ENCODE results near the gene SPATA6L. TPM values are rescaled to one million over a fixed set of nuclear protein-coding genes. Genes with fewer than 3 reads are reported as not detected.

Gene SPATA6L
- total and polyA plus RNA-seq, 2 of the 4 experiments (the other 2 are of a cell fraction), result 0.18 to 0.84 TPM

GRCh38 chr9:4563105-4563504, 103.2 kb downstream of the SPATA6L start:
- H3K36me3 ChIP-seq (ENCODE audit: control insufficient read depth, insufficient read depth, low read length), result no peaks in the 10 kb centered on the region

More at GRCh38 chr9:4563105-4563504, 103.2 kb downstream of the SPATA6L start:
- H3K4ac ChIP-seq (ENCODE audit: low read depth, low read length), result no peak overlapping the region
- H4K20me1 ChIP-seq (ENCODE audit: insufficient read depth, low read length), result no peaks in the 10 kb centered on the region
- H4K91ac ChIP-seq (ENCODE audit: insufficient read depth, low read depth, low read length), result no peak overlapping the region
- no peaks in the 10 kb centered on the region for H3K4me1 ChIP-seq (ENCODE audit: control insufficient read depth, insufficient read depth, low read length)
- H2BK120ac ChIP-seq (ENCODE audit: low read depth, low read length), result no peak overlapping the region
- H3K27me3 ChIP-seq (ENCODE audit: control insufficient read depth, insufficient read depth, low read length), result no peaks in the 10 kb centered on the region; the same call in 1 of the 2 replicates
- WGBS, 2 experiments (ENCODE audit: extremely low coverage in 2 of 2, insufficient read length in 1 of 2), result no CpG with 5 or more reads among the region's 2 CpGs
- DNase-seq (no peak), ATAC-seq (ENCODE audit: low read depth) (no peak)
- dilution Hi-C loops (cut with HindIII; ENCODE audit: low sequenced_read_pairs, unreplicated experiment) (no loop called here), intact Hi-C loops (cut with micrococcal nuclease) (no loop called here), in situ Hi-C loops (cut with MboI; ENCODE audit: low sequenced_read_pairs) (no loop called here)
- no peak overlapping the region for H2AFZ ChIP-seq (replicated peaks; ENCODE audit: low read length, poor library complexity)
- no peak overlapping the region for H2BK20ac ChIP-seq (ENCODE audit: low read depth, low read length)
- H4K8ac ChIP-seq (ENCODE audit: low read depth in 2 of 2, low read length in 2 of 2), result no peak overlapping the region
- CTCF ChIA-PET, result no interaction called here
- no peak overlapping the region for H3K4me3 ChIP-seq (ENCODE audit: insufficient read depth, low read depth, low read length)
- no peak overlapping the region for H3K4me2 ChIP-seq (ENCODE audit: low read depth, low read length)
- H2AK5ac ChIP-seq (ENCODE audit: low read depth, low read length), result no peak overlapping the region
- no peak overlapping the region for H3K18ac ChIP-seq (ENCODE audit: low read depth, low read length)
- POLR2A ChIA-PET (ENCODE audit: unreplicated experiment), result no interaction called here
- H3K23ac ChIP-seq (ENCODE audit: low read depth, low read length), result no peak overlapping the region
- no peak overlapping the region for H2BK5ac ChIP-seq (ENCODE audit: low read depth, low read length, poor library complexity, severe bottlenecking)
- H3K9me3 ChIP-seq (ENCODE audit: control insufficient read depth, insufficient read depth, low read length), result no peaks in the 10 kb centered on the region
- no peak overlapping the region for H4K5ac ChIP-seq (ENCODE audit: low read depth, low read length)
- BruUV-seq (replicated peaks), result no TSS peak
- no peak overlapping the region for H3K27ac ChIP-seq (ENCODE audit: insufficient read depth, low read length)
- H2AK9ac ChIP-seq (replicated peaks; ENCODE audit: low read depth, low read length, poor library complexity), result no peak overlapping the region
- no peak overlapping the region for H3K9ac ChIP-seq (ENCODE audit: low read depth, low read length)
- no peaks in the 10 kb centered on the region for H3K79me1 ChIP-seq (ENCODE audit: low read depth in 1 of 2, low read length in 2 of 2)
- no peak overlapping the region for H3K56ac ChIP-seq (ENCODE audit: extremely low read depth, insufficient read depth, low read length)
- no peak overlapping the region for H2BK15ac ChIP-seq (ENCODE audit: low read depth, low read length)
- TF ChIP-seq RCOR1 (IDR thresholded peaks at IDR 0.05; ENCODE audit: insufficient replicate concordance, low read length) (no peak), FOS (IDR thresholded peaks at IDR 0.05; ENCODE audit: low read depth, low read length) (no peak), ELK1 (IDR thresholded peaks at IDR 0.05; ENCODE audit: borderline replicate concordance, low read depth, low read length) (no peak), MAFK (IDR thresholded peaks at IDR 0.05; ENCODE audit: low read depth, low read length) (no peak)
- no peaks in the 10 kb centered on the region for H3K9me1 ChIP-seq (ENCODE audit: insufficient read depth, low read length)
- H3K14ac ChIP-seq (replicated peaks; ENCODE audit: low read depth, low read length), result no peak overlapping the region
